SK-N-SH (cell line): ENCODE results near the gene CLASP1.

Experiments
- CTCF ChIP-seq: fragments of 200-600 bp; sonication (generic); IDR thresholded peaks from 2 replicates; pipeline ENCODE4 v1.6.1; 2017; ENCODE audit warnings: antibody characterized with exemption, mild to moderate bottlenecking, moderate library complexity
- POLR2AphosphoS5 ChIP-seq: IDR thresholded peaks from 2 replicates; pipeline ENCODE4 v1.6.1; 2012; ENCODE audit warnings: low read depth, low read length
- REST ChIP-seq: IDR thresholded peaks from 2 replicates; pipeline ENCODE4 v1.6.1; 2012; ENCODE audit warnings: mild to moderate bottlenecking, low read depth, low read length, moderate library complexity
- SMC3 ChIP-seq: IDR thresholded peaks from 2 replicates; pipeline ENCODE4 v1.6.1; 2012; ENCODE audit warnings: low read depth, low read length, improper control_type of control experiment
- TEAD4 ChIP-seq: IDR thresholded peaks from 2 replicates; pipeline ENCODE4 v1.4.0; 2012; ENCODE audit warnings: mild to moderate bottlenecking, borderline replicate concordance; ENCODE audit not compliant: insufficient read depth
- USF1 ChIP-seq: IDR thresholded peaks from 2 replicates; pipeline ENCODE4 v1.4.0; 2012; ENCODE audit warnings: low read depth, borderline replicate concordance
- USF2 ChIP-seq: fragments of 150-350 bp; IDR thresholded peaks from 2 replicates; pipeline ENCODE4 v1.6.1; 2017; ENCODE audit warnings: antibody characterized with exemption, low read length, low read depth, borderline replicate concordance
- ZBTB33 ChIP-seq: IDR thresholded peaks from 2 replicates; pipeline ENCODE4 v1.4.0; 2012; ENCODE audit warnings: low read depth, borderline replicate concordance

- no peak for TF ChIP-seq CTCF
- no peak for TF ChIP-seq TEAD4
- no peak for TF ChIP-seq POLR2AphosphoS5
- TF ChIP-seq REST: no peak
- TF ChIP-seq USF2: no peak
- no peak for TF ChIP-seq USF1
- TF ChIP-seq ZBTB33: no peak
- no peak for TF ChIP-seq SMC3
These were observed 360.6 kb downstream of the CLASP1 start for GRCh38 chr2:121288454-121289231.
